Retina (tissue), 1 donor: Measurements from ENCODE around the gene TARM1.
"Not testable (repeated sequence)": the region's sequence is repeated elsewhere in the genome, so short reads cannot be mapped to it uniquely, and the experiment has no call there.

Source experiments
- DNase-seq: peaks from one replicate; pipeline ENCODE4 v3.0.0-alpha.2; 2016

TARM1 gene

DNA sequence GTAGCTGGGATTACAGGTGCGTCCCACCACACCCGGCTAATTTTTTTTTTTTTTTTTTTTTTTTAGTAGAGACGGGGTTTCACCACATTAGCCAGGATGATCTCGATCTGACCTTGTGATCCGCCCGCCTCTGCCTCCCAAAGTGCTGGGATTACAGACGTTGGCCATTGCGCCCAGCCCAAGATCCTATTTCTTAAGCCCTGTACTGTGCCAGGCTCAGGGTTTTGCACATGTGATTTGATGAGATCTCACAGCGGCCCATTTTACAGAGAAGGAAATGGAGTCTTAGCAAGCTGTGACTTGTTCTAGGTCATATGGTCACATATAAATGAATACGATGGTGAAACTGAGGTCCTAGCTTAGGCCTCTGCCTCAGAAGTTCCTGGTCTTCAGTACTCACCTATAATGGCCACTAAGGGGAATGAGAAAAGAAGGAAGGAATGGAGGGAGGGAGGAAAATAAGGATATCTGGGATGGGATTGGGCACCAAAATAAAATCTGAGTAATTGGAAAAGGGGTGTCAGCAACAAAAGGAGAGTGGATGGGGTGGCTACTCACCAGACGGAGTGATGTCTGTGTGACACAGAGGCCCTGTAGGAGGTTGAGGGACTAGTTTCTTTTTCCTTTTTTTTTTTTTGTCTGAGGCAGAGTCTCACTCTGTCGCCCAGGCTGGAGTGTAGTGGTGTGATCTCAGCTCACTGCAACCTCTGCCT lies 18.2 kb upstream of the TARM1 start:
- DNase-seq = no peak

DNA sequence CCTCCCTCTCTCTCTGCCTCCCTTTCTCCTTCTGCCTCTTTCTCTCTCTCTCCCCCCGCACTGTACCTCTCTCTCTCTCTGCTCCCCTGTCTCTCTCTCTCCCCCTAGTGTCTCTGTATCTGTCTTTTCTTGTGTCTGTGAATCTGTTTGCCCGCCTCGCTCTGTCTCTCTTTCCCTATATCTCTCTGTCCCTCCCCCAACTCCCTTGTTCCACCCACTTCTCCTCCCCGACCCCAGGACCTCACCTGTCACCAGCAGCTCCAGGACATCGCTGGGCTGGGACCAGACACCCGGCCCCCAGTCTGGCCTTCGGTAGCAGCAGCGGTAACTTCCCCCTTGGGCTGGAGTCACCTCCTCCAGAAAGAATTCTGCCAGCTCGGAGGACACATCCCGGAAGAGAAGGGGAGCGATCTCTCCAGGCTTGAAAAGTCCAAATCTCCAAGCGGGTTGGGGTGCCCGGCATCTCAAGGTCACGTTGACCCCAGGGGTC lies 15.5 kb upstream of the TARM1 start:
- DNase-seq = no peak

- DNase-seq = peak; percentile 73
Observed at GRCh38 chr19:54095859-54096616, 14.9 kb upstream of the TARM1 start.

GRCh38 chr19:54095136-54095858 lies 14.1 kb upstream of the TARM1 start:
- DNase-seq = no peak

DNA sequence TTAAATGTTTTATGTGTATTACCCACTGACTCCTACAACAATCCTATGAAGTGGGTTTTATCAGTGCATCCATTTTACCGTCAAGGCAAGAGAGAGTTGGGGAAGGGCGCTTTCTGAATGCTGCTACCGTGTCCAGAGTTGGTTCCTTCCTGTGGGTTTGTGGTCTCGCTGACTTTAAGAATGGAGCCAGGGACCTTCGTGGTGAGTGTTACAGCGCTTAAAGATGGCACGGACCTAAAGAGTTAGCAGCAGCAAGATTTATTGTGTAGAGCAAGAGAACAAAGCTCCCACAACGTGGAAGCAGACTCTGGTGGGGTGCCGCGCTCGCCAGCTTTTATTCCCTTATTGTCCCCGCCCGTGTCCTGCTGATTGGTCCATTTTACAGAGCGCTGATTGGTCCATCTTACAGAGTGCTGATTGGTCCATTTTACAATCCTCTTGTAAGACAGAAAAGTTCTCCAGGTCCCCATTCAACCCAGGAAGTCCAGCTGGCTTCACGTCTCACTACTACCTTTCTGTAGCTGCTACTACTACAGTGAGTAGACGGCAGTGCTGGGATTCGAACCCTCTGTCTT lies 13.3 kb upstream of the TARM1 start:
- DNase-seq = no peak

- DNase-seq = no peak
Observed at GRCh38 chr19:54084410-54084809, 3.2 kb upstream of the TARM1 start.

- no peak for DNase-seq
Observed at GRCh38 chr19:54077334-54077733, 3.8 kb downstream of the TARM1 start.

GRCh38 chr19:54074851-54075250 lies 6.3 kb downstream of the TARM1 start:
- no peak for DNase-seq

GRCh38 chr19:54073829-54074228 lies 7.3 kb downstream of the TARM1 start:
- no peak for DNase-seq

GRCh38 chr19:54069470-54069869 lies 11.7 kb downstream of the TARM1 start:
- no peak for DNase-seq

- DNase-seq = no peak
Observed at GRCh38 chr19:54063350-54064116, 17.6 kb downstream of the TARM1 start, which contains the start of gene VSTM1. Gene VSTM1 (minus strand): TSS chr19:54063897. CDS start chr19:54063777, 120 bp downstream.

DNA sequence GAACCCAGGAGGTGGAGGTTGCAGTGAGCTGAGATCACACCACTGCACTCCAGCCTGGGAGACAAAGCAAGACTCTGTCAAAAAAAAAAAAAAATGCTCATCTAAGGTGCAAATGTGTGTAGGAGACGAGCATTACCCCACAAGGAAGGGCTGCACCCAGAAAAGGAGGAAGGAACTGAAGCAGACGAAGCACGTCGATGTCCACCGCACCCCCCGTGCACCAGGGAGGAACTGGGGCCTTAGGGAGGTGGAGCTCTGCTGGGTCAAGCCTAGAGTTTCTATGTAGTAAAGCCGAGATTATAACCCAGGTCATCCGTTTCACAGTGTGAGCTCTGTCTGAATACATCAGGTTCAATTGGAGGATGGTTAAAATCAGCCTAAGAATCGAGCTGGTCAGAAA lies 18.5 kb downstream of the TARM1 start:
- no peak for DNase-seq

DNA sequence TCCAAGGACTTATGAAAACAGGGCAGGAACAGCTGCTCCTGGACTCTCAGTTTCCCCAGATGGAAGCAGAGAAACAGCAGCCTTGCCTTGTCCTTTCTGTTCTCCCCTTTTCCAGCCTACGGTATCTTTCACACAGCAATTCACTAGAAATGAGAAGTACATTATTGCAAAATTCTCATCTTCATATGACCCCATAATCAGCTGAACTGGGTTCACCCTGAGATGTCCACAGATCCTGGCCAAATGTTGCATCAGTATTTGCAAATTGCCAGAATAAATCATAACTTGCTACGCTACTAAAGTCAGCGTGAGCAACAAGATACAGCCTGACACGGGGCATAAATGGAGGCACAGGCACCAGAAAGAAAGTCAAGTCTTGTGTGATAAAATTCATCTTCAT lies 33.5 kb downstream of the TARM1 start:
- DNase-seq = no peak

- no peak for DNase-seq
Observed at GRCh38 chr19:54045771-54046170, 35.4 kb downstream of the TARM1 start.

DNA sequence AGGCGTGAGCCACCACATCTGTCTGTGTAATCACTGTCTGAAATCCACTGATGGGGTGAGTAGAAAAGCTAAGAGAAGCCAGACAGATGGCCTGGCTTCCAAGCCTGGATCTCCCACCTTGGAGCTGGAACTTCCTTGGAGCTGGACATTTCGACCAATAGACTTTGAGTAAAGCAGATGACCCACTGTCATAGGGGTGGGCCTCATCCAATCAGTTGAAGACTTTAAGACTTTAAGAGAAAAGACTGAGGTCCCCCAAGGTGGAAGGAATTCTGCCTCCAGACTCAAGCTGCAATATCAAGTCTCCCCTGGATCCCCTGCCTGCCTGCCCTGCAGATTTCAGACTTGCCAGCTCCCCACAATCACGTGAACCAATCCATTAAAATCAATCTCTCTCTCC lies 38.2 kb downstream of the TARM1 start:
- no peak for DNase-seq

GRCh38 chr19:54041969-54042606 lies 39.1 kb downstream of the TARM1 start:
- DNase-seq = no peak

DNA sequence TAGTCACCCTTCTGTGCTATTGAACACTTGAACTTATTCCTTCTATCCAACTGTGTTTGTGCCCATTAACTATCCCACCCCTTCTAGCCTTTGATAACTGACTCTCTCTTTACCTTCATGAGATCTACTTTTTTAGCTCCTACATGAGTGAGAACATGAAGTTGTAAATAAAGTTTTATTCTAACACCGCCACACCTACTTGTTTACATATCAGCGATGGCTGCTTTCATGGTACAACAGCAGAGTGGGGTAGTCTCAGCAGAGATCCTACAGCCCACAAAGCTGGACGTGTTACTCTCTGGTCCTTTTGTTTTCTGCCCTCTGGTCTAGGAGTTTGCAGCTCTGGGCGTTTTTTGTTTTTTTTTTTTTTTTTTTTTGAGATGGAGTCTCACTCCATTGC lies 41.2 kb downstream of the TARM1 start:
- no peak for DNase-seq

- DNase-seq = not testable (repeated sequence)
Observed at GRCh38 chr19:54036542-54036941, 44.6 kb downstream of the TARM1 start.

- no peak for DNase-seq
Observed at GRCh38 chr19:54035215-54036178, 45.7 kb downstream of the TARM1 start.

- no peak for DNase-seq
Observed at GRCh38 chr19:54030895-54031586, 50.1 kb downstream of the TARM1 start.
